Omental fat pad (tissue), 4 donors: ENCODE results near the gene ATP5F1D. TPM values are rescaled to one million over a fixed set of nuclear protein-coding genes. Genes with fewer than 3 reads are reported as not detected.

ENCODE experiments used
- ATAC-seq: fragments of 150-250 bp; one replicate; pipeline ENCODE4 v1.9.1; 2016; ENCODE audit warnings: mild to moderate bottlenecking, moderate library complexity; ENCODE audit not compliant: low FRiP score
- DNase-seq: peaks from one replicate; pipeline ENCODE4 v3.0.0-alpha.2; 2019; ENCODE audit warnings: low spot score
- CTCF ChIP-seq, 3 donors: fragments of 450-650 bp; IDR thresholded peaks; one replicate each; pipeline ENCODE4 v1.5.1; 2016 to 2017; ENCODE audit warnings: antibody characterized with exemption in 3 of 3, mild to moderate bottlenecking in 3 of 3, moderate library complexity in 2 of 3
- total RNA-seq, 4 donors: library from RNA; depleted of rRNA; stranded (reverse); fragments of >200 nt; gene quantifications; one replicate each; pipeline ENCODE4 v1.1.0, GENCODE V29; 2016

Gene ATP5F1D
- total RNA-seq, 4 donors from 2014 or later: 46.4 to 76.0 (median 60.2) TPM

GRCh38 chr19:1247748-1248138, 6.2 kb downstream of the ATP5F1D start:
- DNase-seq: no peak
- no peak for TF ChIP-seq CTCF (IDR thresholded peaks at IDR 0.05)
- ATAC-seq: no peak

- no peak for TF ChIP-seq CTCF (IDR thresholded peaks at IDR 0.05)
- ATAC-seq (peak; percentile 35), DNase-seq (no peak)
Measured at GRCh38 chr19:1248139-1248785, 6.7 kb downstream of the ATP5F1D start, which contains the start of gene MIDN. MIDN (plus strand) TSS chr19:1248583; CDS start chr19:1250297, 1,714 bp downstream.

- DNase-seq: no peak
- TF ChIP-seq CTCF (IDR thresholded peaks at IDR 0.05): peak in 2 of 3 donors; percentile 88 to 92
- ATAC-seq: peak; percentile 13
Measured at GRCh38 chr19:1248786-1249297, 7.3 kb downstream of the ATP5F1D start.

DNA sequence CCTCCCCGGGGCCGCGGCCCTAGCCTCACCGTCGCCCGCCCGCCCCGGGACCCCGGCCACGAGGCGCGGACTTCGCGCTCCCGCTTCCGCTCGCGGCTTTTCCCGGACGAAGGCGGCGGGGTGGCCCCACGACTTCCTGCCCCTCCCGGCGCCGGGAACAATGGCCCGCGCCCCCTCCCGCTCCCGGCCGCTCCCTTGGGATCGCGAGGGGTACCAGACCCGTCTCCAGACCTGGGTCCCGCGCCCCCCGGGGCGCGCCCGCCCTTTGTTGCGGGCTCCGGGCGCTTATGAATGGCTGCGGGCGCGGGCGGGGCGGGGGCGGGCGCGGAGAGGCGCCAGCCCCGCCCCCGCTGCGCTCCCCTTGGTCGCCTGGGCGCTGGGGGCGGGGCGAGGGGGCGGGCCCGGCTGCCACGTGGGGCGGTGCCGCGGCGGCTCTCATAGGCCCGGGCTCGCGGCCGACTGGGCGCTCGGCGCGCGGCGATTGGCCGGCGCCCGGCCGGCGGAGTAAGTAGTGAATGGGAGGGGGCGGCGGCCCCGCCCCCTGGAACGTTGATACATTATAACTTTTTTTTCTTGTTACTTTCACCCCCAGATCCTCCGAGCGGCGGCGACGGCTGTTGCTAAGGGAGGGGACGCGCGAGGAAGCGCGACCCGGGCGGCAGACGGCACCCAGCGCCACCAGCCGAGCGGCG, 7.9 kb downstream of the ATP5F1D start:
- peak; percentile 29 for ATAC-seq
- TF ChIP-seq CTCF (IDR thresholded peaks at IDR 0.05): no peak
- DNase-seq: no peak

GRCh38 chr19:1249990-1250436, 8.5 kb downstream of the ATP5F1D start:
- no peak for ATAC-seq
- no peak for TF ChIP-seq CTCF (IDR thresholded peaks at IDR 0.05)
- no peak for DNase-seq

DNA sequence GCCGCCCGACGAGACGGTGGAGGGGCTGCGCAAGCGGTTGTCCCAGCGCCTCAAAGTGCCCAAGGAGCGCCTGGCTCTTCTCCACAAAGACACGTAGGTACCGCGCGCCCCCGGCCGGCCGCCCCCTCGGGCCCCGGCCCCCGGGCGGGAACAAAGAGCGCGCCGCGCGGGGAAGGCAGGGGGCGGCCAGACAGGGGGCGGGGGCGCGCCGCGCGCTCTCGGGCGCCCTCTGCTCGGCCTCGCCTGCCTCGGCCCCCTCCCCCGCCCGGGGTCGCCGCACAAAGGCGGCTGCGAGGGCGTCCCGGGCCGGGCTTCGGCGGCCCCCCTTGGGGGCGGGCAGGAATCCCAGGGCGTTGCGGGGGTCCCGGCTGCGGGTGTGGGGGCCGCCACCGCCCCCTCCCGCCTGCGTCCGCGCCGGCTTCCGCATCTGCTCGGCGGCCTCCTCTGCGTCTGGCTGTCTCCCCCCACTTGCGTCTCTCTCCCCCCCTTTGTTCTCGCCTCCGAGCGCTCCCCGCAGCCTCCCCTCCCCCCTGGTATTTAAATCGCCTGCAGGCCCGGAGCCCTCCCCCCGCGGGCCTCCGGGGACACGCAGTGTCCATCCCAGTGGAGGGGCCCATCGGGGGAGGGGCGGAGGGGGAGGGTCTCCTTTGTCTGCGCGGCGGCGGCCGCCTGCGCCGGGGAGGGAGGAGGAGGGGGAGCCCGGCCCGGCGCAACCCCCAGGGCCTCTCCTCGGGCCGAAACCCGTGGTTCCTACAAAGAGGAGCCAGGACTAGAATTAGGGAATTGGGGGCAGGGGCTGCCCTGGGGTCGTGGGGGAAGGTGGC, 9.1 kb downstream of the ATP5F1D start:
- DNase-seq: no peak
- ATAC-seq: no peak
- no peak for TF ChIP-seq CTCF (IDR thresholded peaks at IDR 0.05)
